ENCODE results near the gene BSDC1. TPM values are rescaled to one million over a fixed set of nuclear protein-coding genes. Genes with fewer than 3 reads are reported as not detected.

BSDC1 gene
- total and polyA plus RNA-seq, 10 of the 15 experiments (the other 5 are each of a cell fraction or from before 2014, with no cell fraction given), result 3.0 to 39.7 (median 22.8) TPM

DNA sequence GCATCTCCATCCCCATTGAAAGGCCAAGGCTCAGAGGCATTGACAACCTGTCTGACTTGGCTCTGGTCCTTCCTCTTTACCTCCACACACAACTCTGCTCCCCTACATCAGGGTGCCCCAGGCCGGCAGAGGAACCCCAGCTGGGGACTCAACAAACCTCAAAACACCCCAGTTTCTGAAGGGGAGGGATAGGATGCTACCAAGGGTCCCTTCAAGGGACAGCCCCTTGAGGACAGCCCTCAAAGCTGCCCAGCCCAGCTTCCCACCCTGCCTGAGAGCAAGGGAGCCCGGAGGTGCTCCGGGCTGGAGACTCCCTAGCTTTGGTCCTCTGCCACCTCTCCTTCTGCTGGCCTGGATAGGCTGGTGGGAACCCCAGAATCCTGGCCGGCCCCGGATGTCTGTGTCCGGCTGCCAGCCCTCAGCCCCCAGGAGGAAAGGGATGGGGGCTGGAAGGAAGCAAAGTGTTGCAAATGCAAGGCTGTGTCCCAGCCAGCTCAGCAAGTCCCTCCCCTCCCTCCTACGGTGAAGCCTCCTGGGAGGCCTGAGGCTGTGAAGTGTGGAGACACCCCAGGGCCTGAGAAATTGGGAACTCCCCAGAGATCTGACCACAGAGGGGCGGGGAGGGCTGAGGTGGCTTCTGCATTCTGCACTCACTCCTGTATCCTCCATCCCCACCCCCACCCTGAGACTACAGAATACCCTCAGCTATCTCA is 57.1 kb downstream of the BSDC1 start (continued):
- TF ChIP-seq, protein P1, sequence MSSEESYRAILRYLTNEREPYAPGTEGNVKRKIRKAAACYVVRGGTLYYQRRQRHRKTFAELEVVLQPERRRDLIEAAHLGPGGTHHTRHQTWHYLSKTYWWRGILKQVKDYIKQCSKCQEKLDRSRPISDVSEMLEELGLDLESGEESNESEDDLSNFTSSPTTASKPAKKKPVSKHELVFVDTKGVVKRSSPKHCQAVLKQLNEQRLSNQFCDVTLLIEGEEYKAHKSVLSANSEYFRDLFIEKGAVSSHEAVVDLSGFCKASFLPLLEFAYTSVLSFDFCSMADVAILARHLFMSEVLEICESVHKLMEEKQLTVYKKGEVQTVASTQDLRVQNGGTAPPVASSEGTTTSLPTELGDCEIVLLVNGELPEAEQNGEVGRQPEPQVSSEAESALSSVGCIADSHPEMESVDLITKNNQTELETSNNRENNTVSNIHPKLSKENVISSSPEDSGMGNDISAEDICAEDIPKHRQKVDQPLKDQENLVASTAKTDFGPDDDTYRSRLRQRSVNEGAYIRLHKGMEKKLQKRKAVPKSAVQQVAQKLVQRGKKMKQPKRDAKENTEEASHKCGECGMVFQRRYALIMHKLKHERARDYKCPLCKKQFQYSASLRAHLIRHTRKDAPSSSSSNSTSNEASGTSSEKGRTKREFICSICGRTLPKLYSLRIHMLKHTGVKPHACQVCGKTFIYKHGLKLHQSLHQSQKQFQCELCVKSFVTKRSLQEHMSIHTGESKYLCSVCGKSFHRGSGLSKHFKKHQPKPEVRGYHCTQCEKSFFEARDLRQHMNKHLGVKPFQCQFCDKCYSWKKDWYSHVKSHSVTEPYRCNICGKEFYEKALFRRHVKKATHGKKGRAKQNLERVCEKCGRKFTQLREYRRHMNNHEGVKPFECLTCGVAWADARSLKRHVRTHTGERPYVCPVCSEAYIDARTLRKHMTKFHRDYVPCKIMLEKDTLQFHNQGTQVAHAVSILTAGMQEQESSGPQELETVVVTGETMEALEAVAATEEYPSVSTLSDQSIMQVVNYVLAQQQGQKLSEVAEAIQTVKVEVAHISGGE (CRISPR knock-in tag; IDR thresholded peaks at IDR 0.05), result no peak
- TF ChIP-seq GABPA (IDR thresholded peaks at IDR 0.05; ENCODE audit: low read depth) (no peak), MXI1 (IDR thresholded peaks at IDR 0.05; ENCODE audit: low read depth, low read length) (no peak), E2F4 (IDR thresholded peaks at IDR 0.05; ENCODE audit: low read depth, low read length) (no peak), EGR1 (IDR thresholded peaks at IDR 0.05; ENCODE audit: borderline replicate concordance in 1 of 2, low read depth in 2 of 2, low read length in 2 of 2) (no peak), RUNX3 (IDR thresholded peaks at IDR 0.05; ENCODE audit: low read length) (peak; percentile 93), TCF7 (IDR thresholded peaks at IDR 0.05; ENCODE audit: borderline replicate concordance) (no peak), HDAC2 (IDR thresholded peaks at IDR 0.05) (no peak), STAT3 (IDR thresholded peaks at IDR 0.05; ENCODE audit: low read depth, low read length) (no peak), ZBED1 (IDR thresholded peaks at IDR 0.05; ENCODE audit: borderline replicate concordance) (no peak), EED (IDR thresholded peaks at IDR 0.05; ENCODE audit: low read depth) (peak; percentile 73), ZNF384 (IDR thresholded peaks at IDR 0.05; ENCODE audit: borderline replicate concordance, low read depth, low read length) (no peak), ATF7 (IDR thresholded peaks at IDR 0.05; ENCODE audit: low read depth) (no peak), PML (IDR thresholded peaks at IDR 0.05; ENCODE audit: low read length) (no peak), RAD21 (IDR thresholded peaks at IDR 0.05; ENCODE audit: insufficient read depth, low read depth, low read length) (no peak), CHD2 (IDR thresholded peaks at IDR 0.05; ENCODE audit: borderline replicate concordance, low read depth, low read length) (peak; percentile 55; the same call in 1 of the 2 replicates), BCL11A (IDR thresholded peaks at IDR 0.05; ENCODE audit: low read depth, low read length) (peak; percentile 59; the same call in 1 of the 2 replicates), RAD51 (IDR thresholded peaks at IDR 0.05) (no peak), ZNF274 (IDR thresholded peaks at IDR 0.05; ENCODE audit: insufficient read depth, insufficient read length) (no peak), TARDBP (IDR thresholded peaks at IDR 0.05; ENCODE audit: borderline replicate concordance) (no peak), ZSCAN29 (IDR thresholded peaks at IDR 0.05) (no peak), USF1 (IDR thresholded peaks at IDR 0.05; ENCODE audit: borderline replicate concordance, extremely low read length, insufficient read depth, low read depth, low read length) (no peak)
- TF ChIP-seq, protein P2, sequence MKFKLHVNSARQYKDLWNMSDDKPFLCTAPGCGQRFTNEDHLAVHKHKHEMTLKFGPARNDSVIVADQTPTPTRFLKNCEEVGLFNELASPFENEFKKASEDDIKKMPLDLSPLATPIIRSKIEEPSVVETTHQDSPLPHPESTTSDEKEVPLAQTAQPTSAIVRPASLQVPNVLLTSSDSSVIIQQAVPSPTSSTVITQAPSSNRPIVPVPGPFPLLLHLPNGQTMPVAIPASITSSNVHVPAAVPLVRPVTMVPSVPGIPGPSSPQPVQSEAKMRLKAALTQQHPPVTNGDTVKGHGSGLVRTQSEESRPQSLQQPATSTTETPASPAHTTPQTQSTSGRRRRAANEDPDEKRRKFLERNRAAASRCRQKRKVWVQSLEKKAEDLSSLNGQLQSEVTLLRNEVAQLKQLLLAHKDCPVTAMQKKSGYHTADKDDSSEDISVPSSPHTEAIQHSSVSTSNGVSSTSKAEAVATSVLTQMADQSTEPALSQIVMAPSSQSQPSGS (IDR thresholded peaks at IDR 0.05; ENCODE audit: low read length), result no peak
- TF ChIP-seq, protein P3, sequence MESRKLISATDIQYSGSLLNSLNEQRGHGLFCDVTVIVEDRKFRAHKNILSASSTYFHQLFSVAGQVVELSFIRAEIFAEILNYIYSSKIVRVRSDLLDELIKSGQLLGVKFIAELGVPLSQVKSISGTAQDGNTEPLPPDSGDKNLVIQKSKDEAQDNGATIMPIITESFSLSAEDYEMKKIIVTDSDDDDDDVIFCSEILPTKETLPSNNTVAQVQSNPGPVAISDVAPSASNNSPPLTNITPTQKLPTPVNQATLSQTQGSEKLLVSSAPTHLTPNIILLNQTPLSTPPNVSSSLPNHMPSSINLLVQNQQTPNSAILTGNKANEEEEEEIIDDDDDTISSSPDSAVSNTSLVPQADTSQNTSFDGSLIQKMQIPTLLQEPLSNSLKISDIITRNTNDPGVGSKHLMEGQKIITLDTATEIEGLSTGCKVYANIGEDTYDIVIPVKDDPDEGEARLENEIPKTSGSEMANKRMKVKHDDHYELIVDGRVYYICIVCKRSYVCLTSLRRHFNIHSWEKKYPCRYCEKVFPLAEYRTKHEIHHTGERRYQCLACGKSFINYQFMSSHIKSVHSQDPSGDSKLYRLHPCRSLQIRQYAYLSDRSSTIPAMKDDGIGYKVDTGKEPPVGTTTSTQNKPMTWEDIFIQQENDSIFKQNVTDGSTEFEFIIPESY (IDR thresholded peaks at IDR 0.05), result no peak

Data from GM12878 (cell line).